Liver (tissue), 9 donors: ENCODE results near the gene WHRN. TPM values are rescaled to one million over a fixed set of nuclear protein-coding genes. Genes with fewer than 3 reads are reported as not detected.

Source experiments
- DNase-seq: peaks from one replicate; pipeline ENCODE4 v3.0.0-alpha.2; 2017; ENCODE audit warnings: low spot score
- H3K27ac ChIP-seq, 2 donors: one replicate each; pipeline ENCODE4 v1.7.0; 2013; ENCODE audit warnings: inconsistent platforms in 2 of 2, low read length in 2 of 2, control low read depth in 1 of 2, low read depth in 1 of 2, mild to moderate bottlenecking in 1 of 2
- H3K27me3 ChIP-seq, 4 donors: one replicate each; pipeline versions ENCODE4 v1.6.1 to v1.7.0; 2013; ENCODE audit warnings: low read length in 3 of 4, inconsistent platforms in 1 of 4, mild to moderate bottlenecking in 1 of 4, moderate library complexity in 1 of 4; ENCODE audit not compliant: control insufficient read depth in 4 of 4, insufficient read depth in 4 of 4
- H3K36me3 ChIP-seq, 4 donors: one replicate each; pipeline versions ENCODE4 v1.6.1 to v1.7.0; 2013; ENCODE audit warnings: low read length in 3 of 4, mild to moderate bottlenecking in 3 of 4, low read depth in 1 of 4, moderate library complexity in 1 of 4; ENCODE audit not compliant: control insufficient read depth in 4 of 4, insufficient read depth in 3 of 4
- H3K4me1 ChIP-seq, 4 donors: one replicate each; pipeline versions ENCODE4 v1.6.1 to v1.7.0; 2013; ENCODE audit warnings: low read length in 3 of 4, mild to moderate bottlenecking in 3 of 4, moderate library complexity in 1 of 4; ENCODE audit not compliant: control insufficient read depth in 4 of 4, insufficient read depth in 4 of 4
- H3K4me3 ChIP-seq, 3 donors: one replicate each; pipeline versions ENCODE4 v1.6.1 to v1.7.0; 2013; ENCODE audit warnings: low read length in 3 of 3, control low read depth in 1 of 3, low read depth in 1 of 3, mild to moderate bottlenecking in 1 of 3
- H3K9ac ChIP-seq, 2 donors: one replicate each; pipeline ENCODE4 v1.7.0; 2013; ENCODE audit warnings: low read length in 2 of 2, mild to moderate bottlenecking in 2 of 2, moderate library complexity in 2 of 2, control low read depth in 1 of 2, low read depth in 1 of 2
- H3K9me3 ChIP-seq, 4 donors: one replicate each; pipeline versions ENCODE4 v1.6.1 to v1.7.0; 2013; ENCODE audit warnings: low read length in 3 of 4; ENCODE audit not compliant: control insufficient read depth in 4 of 4
- CTCF ChIP-seq: fragments of 150-350 bp; IDR thresholded peaks from 2 replicates; pipeline ENCODE4 v1.5.1; 2017; ENCODE audit warnings: improper control_type of control experiment, low read depth, low read length; ENCODE audit not compliant: missing input control
- EGR1 ChIP-seq, 2 donors: IDR thresholded peaks; 2 replicates each; pipeline ENCODE4 v1.6.1; 2016 to 2018; ENCODE audit warnings: antibody characterized with exemption in 2 of 2, low read depth in 2 of 2
- FOXA1 ChIP-seq: IDR thresholded peaks from 2 replicates; pipeline ENCODE4 v1.6.1; 2016; ENCODE audit warnings: antibody characterized with exemption
- FOXA2 ChIP-seq: IDR thresholded peaks from 2 replicates; pipeline ENCODE4 v1.6.1; 2016; ENCODE audit warnings: antibody characterized with exemption
- GABPA ChIP-seq, 2 donors: IDR thresholded peaks in 1 of 2; conservative IDR thresholded peaks in 1 of 2; 2 replicates each; pipeline ENCODE4 v1.6.1; 2016; ENCODE audit warnings: antibody characterized with exemption in 2 of 2, mild to moderate bottlenecking in 1 of 2, moderate library complexity in 1 of 2
- HNF4A ChIP-seq, 2 donors: conservative IDR thresholded peaks; 2 replicates each; pipeline ENCODE4 v1.6.1; 2016; ENCODE audit warnings: antibody characterized with exemption in 2 of 2, mild to moderate bottlenecking in 2 of 2
- HNF4G ChIP-seq: IDR thresholded peaks from 2 replicates; pipeline ENCODE4 v1.6.1; 2016; ENCODE audit warnings: antibody characterized with exemption
- JUND ChIP-seq, 2 donors: IDR thresholded peaks; 2 replicates each; pipeline ENCODE4 v1.6.1; 2016; ENCODE audit warnings: antibody characterized with exemption in 2 of 2
- MAX ChIP-seq: IDR thresholded peaks from 2 replicates; pipeline ENCODE4 v1.6.1; 2016; ENCODE audit warnings: antibody characterized with exemption
- RAD21 ChIP-seq, 2 donors: IDR thresholded peaks; 2 replicates each; pipeline ENCODE4 v1.6.1; 2016; ENCODE audit warnings: antibody characterized with exemption in 2 of 2, mild to moderate bottlenecking in 2 of 2
- RXRA ChIP-seq, 2 donors: IDR thresholded peaks; 2 replicates each; pipeline ENCODE4 v1.6.1; 2017 to 2018; ENCODE audit warnings: antibody characterized with exemption in 2 of 2, mild to moderate bottlenecking in 1 of 2
- SP1 ChIP-seq: IDR thresholded peaks from 2 replicates; pipeline ENCODE4 v1.6.1; 2018; ENCODE audit warnings: antibody characterized with exemption, mild to moderate bottlenecking
- TAF1 ChIP-seq: conservative IDR thresholded peaks from 2 replicates; pipeline ENCODE4 v1.6.1; 2016; ENCODE audit warnings: antibody characterized with exemption, mild to moderate bottlenecking
- YY1 ChIP-seq: IDR thresholded peaks from 2 replicates; pipeline ENCODE4 v1.6.1; 2016; ENCODE audit warnings: antibody characterized with exemption, mild to moderate bottlenecking
- ZBTB33 ChIP-seq: IDR thresholded peaks from 2 replicates; pipeline ENCODE4 v1.6.1; 2016; ENCODE audit warnings: antibody characterized with exemption
- WGBS: extraction: QIAGEN DNeasy Blood & Tissue Kit; methylation state at CpG from one replicate; pipeline ENCODE4 v1.1.7; 2013; 5-methylcytosine and 5-hydroxymethylcytosine counted together
- polyA plus RNA-seq, 2 donors: library from polyadenylated mRNA; stranded (reverse) in 1 of 2; unstranded in 1 of 2; fragments of 200-250 nt in 1 of 2; fragments of >200 nt in 1 of 2; fragmentation: Nextera tagmentation in 1 of 2; extraction: Ambion mirVana in 1 of 2; gene quantifications; one replicate each; pipeline versions ENCODE4 v1.2.1 to v1.2.3, GENCODE V29; 2013 to 2015
- total RNA-seq, 2 donors: library from RNA; depleted of rRNA; stranded (reverse); fragments of >200 nt; gene quantifications; one replicate each; pipeline ENCODE4 v1.2.3, GENCODE V29; 2014
- TF ChIP-seq, protein P1 (sequence below): IDR thresholded peaks from 2 replicates; pipeline ENCODE4 v1.6.1; 2016; ENCODE audit warnings: antibody characterized with exemption
- TF ChIP-seq, protein P2 (sequence below): IDR thresholded peaks from 2 replicates; pipeline ENCODE4 v1.6.1; 2016; ENCODE audit warnings: antibody characterized with exemption, mild to moderate bottlenecking
- donor health status: healthy.
- donor health status: healthy.
- donor health status: healthy.
- donor health status: healthy.
- donor health status: healthy.

The WHRN gene
- total and polyA plus RNA-seq, 4 donors: 0.42 to 1.9 (median 0.88) TPM

DNA sequence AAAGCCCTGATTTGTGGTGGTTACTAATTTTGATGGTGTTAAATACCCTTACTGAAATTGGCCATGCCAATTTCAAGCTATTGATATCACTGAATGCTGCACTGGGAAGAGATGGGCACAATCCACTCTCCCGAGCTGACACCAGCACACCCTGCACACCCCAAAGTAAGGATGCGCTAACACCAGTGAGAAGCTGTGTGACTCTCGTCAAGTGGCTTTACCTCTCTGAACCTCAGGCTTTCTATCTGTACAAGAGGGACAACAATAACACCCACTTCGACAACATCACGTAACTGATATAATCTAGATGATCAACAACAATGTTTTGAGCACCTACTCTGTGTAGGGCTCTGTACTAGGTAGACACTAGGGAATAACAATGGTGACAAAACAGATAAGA is 109.5 kb downstream of the WHRN start:
- H3K27me3 ChIP-seq: no peaks in the 10 kb centered on the region
- H3K27ac ChIP-seq: no peak overlapping the region
- TF ChIP-seq FOXA2: no peak
- TF ChIP-seq EGR1 (IDR thresholded peaks at IDR 0.05; ENCODE audit: low read depth in 2 of 2): no peak
- no peak for TF ChIP-seq TAF1
- no peak for TF ChIP-seq CTCF
- TF ChIP-seq RAD21 (IDR thresholded peaks at IDR 0.05): no peak
- no peak for TF ChIP-seq RXRA (IDR thresholded peaks at IDR 0.05)
- TF ChIP-seq, protein P1, sequence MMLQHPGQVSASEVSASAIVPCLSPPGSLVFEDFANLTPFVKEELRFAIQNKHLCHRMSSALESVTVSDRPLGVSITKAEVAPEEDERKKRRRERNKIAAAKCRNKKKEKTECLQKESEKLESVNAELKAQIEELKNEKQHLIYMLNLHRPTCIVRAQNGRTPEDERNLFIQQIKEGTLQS: no peak
- no peak for TF ChIP-seq HNF4A (conservative IDR thresholded peaks at IDR 0.05)
- no peak for TF ChIP-seq SP1
- no peak for TF ChIP-seq MAX
- TF ChIP-seq FOXA1: no peak
- TF ChIP-seq GABPA (IDR thresholded peaks at IDR 0.05 in 1 of 2, conservative IDR thresholded peaks at IDR 0.05 in 1 of 2): no peak
- TF ChIP-seq JUND (IDR thresholded peaks at IDR 0.05): no peak
- no peak for TF ChIP-seq HNF4G
- TF ChIP-seq ZBTB33: no peak
- TF ChIP-seq, protein P2, sequence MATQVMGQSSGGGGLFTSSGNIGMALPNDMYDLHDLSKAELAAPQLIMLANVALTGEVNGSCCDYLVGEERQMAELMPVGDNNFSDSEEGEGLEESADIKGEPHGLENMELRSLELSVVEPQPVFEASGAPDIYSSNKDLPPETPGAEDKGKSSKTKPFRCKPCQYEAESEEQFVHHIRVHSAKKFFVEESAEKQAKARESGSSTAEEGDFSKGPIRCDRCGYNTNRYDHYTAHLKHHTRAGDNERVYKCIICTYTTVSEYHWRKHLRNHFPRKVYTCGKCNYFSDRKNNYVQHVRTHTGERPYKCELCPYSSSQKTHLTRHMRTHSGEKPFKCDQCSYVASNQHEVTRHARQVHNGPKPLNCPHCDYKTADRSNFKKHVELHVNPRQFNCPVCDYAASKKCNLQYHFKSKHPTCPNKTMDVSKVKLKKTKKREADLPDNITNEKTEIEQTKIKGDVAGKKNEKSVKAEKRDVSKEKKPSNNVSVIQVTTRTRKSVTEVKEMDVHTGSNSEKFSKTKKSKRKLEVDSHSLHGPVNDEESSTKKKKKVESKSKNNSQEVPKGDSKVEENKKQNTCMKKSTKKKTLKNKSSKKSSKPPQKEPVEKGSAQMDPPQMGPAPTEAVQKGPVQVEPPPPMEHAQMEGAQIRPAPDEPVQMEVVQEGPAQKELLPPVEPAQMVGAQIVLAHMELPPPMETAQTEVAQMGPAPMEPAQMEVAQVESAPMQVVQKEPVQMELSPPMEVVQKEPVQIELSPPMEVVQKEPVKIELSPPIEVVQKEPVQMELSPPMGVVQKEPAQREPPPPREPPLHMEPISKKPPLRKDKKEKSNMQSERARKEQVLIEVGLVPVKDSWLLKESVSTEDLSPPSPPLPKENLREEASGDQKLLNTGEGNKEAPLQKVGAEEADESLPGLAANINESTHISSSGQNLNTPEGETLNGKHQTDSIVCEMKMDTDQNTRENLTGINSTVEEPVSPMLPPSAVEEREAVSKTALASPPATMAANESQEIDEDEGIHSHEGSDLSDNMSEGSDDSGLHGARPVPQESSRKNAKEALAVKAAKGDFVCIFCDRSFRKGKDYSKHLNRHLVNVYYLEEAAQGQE: no peak
- no peak for TF ChIP-seq YY1
- no peak overlapping the region for H3K9ac ChIP-seq
- no peaks in the 10 kb centered on the region for H3K36me3 ChIP-seq
- H3K4me3 ChIP-seq: no peak overlapping the region
- peaks cover 6 to 49% (median 40%) of the 10 kb centered on the region in 4 donors for H3K4me1 ChIP-seq
- no peaks in the 10 kb centered on the region for H3K9me3 ChIP-seq
- DNase-seq: no peak
- WGBS: 96% methylated on average over 5 of the region's 5 CpGs

DNA sequence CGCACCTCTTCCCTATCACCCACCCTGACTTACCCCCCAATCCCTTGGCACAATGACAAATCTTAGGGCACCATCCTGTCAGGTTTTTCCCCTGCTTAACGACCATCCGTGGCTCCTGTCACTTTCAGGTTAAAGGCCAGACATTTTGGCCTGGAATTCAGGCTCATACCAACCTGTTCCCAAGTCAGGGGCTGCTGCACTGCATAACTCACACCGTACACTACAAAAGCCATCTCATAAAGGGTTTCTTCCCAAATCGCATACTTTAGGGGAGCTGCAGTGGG is 110.0 kb downstream of the WHRN start:
- H3K9me3 ChIP-seq: no peaks in the 10 kb centered on the region
- H3K27ac ChIP-seq: peak overlapping the region; percentile 52 to 61
- no peaks in the 10 kb centered on the region for H3K36me3 ChIP-seq
- no peak overlapping the region for H3K4me3 ChIP-seq
- H3K9ac ChIP-seq: no peak overlapping the region
- 26% methylated on average over 5 of the region's 5 CpGs for WGBS
- DNase-seq: no peak
- no peaks in the 10 kb centered on the region for H3K27me3 ChIP-seq
- peaks cover 6 to 49% (median 42%) of the 10 kb centered on the region in 4 donors for H3K4me1 ChIP-seq
- TF ChIP-seq RXRA (IDR thresholded peaks at IDR 0.05) (no peak), GABPA (IDR thresholded peaks at IDR 0.05 in 1 of 2, conservative IDR thresholded peaks at IDR 0.05 in 1 of 2) (no peak), MAX (no peak), TAF1 (no peak), EGR1 (IDR thresholded peaks at IDR 0.05; ENCODE audit: low read depth in 2 of 2) (no peak), FOXA1 (no peak), RAD21 (IDR thresholded peaks at IDR 0.05) (no peak)
- TF ChIP-seq, protein P2: no peak
